IMR-90 (cell line): Measurements from ENCODE around the gene NCOA7. TPM values are rescaled to one million over a fixed set of nuclear protein-coding genes. Genes with fewer than 3 reads are reported as not detected.

Source experiments
- ATAC-seq: fragments of 200-7000 bp; cut with Tn5 transposase; 2 replicates; pipeline ENCODE4 v1.9.1; 2020; ENCODE audit warnings: low read depth, mild to moderate bottlenecking, moderate library complexity
- BruUV-seq: library from RNA; stranded (reverse); fragments of 400-500 nt; replicated peaks from 2 replicates; lab custom pipeline; 2021; lab: Mats Ljungman, UMichigan
- CTCF ChIA-PET: fragments of 300-600 bp; formaldehyde crosslinking; extraction: SDS; loops from one replicate; lab custom pipeline; 2021; ENCODE audit warnings: antibody characterized with exemption; lab: Yijun Ruan, JAX
- POLR2A ChIA-PET: fragments of 300-600 bp; sonication (Branson Sonifier 250); formaldehyde crosslinking; loops from one replicate; lab custom pipeline; 2022; ENCODE audit warnings: antibody characterized with exemption; ENCODE audit not compliant: unreplicated experiment; lab: Charles Lee
- DNase-seq: peaks from one replicate; pipeline ENCODE4 v3.0.0; 2013
- H2AFZ ChIP-seq: replicated peaks from 2 replicates; pipeline ENCODE3; 2013; ENCODE audit warnings: low read length, mild to moderate bottlenecking; ENCODE audit not compliant: poor library complexity
- H2AK5ac ChIP-seq: 2 replicates; pipeline ENCODE4 v1.6.1; 2013; ENCODE audit warnings: low read depth, low read length, inconsistent platforms
- H2AK9ac ChIP-seq: replicated peaks from 2 replicates; pipeline ENCODE3; 2013; ENCODE audit warnings: mild to moderate bottlenecking, low read depth, low read length, moderate library complexity; ENCODE audit not compliant: poor library complexity
- H2BK120ac ChIP-seq: 2 replicates; pipeline ENCODE4 v1.6.1; 2013; ENCODE audit warnings: low read depth, low read length, inconsistent platforms
- H2BK15ac ChIP-seq: 3 replicates; pipeline ENCODE4 v1.6.1; 2013; ENCODE audit warnings: low read depth, low read length, inconsistent platforms
- H2BK20ac ChIP-seq: 2 replicates; pipeline ENCODE4 v1.6.1; 2013; ENCODE audit warnings: low read depth, mild to moderate bottlenecking, inconsistent platforms, low read length, moderate library complexity
- H2BK5ac ChIP-seq: 2 replicates; pipeline ENCODE4 v1.6.1; 2013; ENCODE audit warnings: mild to moderate bottlenecking, low read depth, low read length, inconsistent platforms; ENCODE audit not compliant: poor library complexity, severe bottlenecking
- H3K14ac ChIP-seq: replicated peaks from 2 replicates; pipeline ENCODE4 v1.6.1; 2013; ENCODE audit warnings: low read depth, low read length, inconsistent platforms
- H3K18ac ChIP-seq: 2 replicates; pipeline ENCODE4 v1.6.1; 2013; ENCODE audit warnings: low read depth, low read length, control low read depth
- H3K23ac ChIP-seq: 2 replicates; pipeline ENCODE4 v1.6.1; 2013; ENCODE audit warnings: low read depth, low read length, inconsistent platforms
- H3K27ac ChIP-seq: 2 replicates; pipeline ENCODE4 v1.5.1; 2013; ENCODE audit warnings: mild to moderate bottlenecking, control low read depth, low read length; ENCODE audit not compliant: insufficient read depth
- H3K27me3 ChIP-seq: 2 replicates; pipeline ENCODE4 v1.6.1; 2013; ENCODE audit warnings: low read length; ENCODE audit not compliant: control insufficient read depth, insufficient read depth
- H3K36me3 ChIP-seq: 2 replicates; pipeline ENCODE4 v1.6.1; 2013; ENCODE audit warnings: low read length, mixed read lengths; ENCODE audit not compliant: control insufficient read depth, insufficient read depth
- H3K4ac ChIP-seq: 2 replicates; pipeline ENCODE4 v1.6.1; 2013; ENCODE audit warnings: low read depth, low read length, inconsistent platforms
- H3K4me1 ChIP-seq: 2 replicates; pipeline ENCODE4 v1.6.1; 2013; ENCODE audit warnings: low read length, mixed read lengths; ENCODE audit not compliant: control insufficient read depth, insufficient read depth
- H3K4me2 ChIP-seq: 2 replicates; pipeline ENCODE4 v1.6.1; 2013; ENCODE audit warnings: low read depth, mild to moderate bottlenecking, control low read depth, low read length, moderate library complexity
- H3K4me3 ChIP-seq: 2 replicates; pipeline ENCODE4 v1.5.1; 2013; ENCODE audit warnings: low read depth, mild to moderate bottlenecking, control low read depth, low read length, moderate library complexity; ENCODE audit not compliant: insufficient read depth
- H3K56ac ChIP-seq: 2 replicates; pipeline ENCODE4 v1.6.1; 2013; ENCODE audit warnings: low read length, inconsistent platforms; ENCODE audit not compliant: insufficient read depth; ENCODE audit errors: extremely low read depth
- H3K79me1 ChIP-seq, 2 experiments: 2 replicates each; pipeline ENCODE4 v1.6.1; 2013; ENCODE audit warnings: low read length in 2 of 2, inconsistent platforms in 1 of 2, low read depth in 1 of 2
- H3K9ac ChIP-seq: 2 replicates; pipeline ENCODE4 v1.6.1; 2013; ENCODE audit warnings: low read depth, low read length, control low read depth
- H3K9me1 ChIP-seq: 2 replicates; pipeline ENCODE4 v1.6.1; 2013; ENCODE audit warnings: low read length, inconsistent platforms; ENCODE audit not compliant: insufficient read depth
- H3K9me3 ChIP-seq: 2 replicates; pipeline ENCODE4 v1.6.1; 2013; ENCODE audit warnings: low read length; ENCODE audit not compliant: control insufficient read depth, insufficient read depth
- H4K20me1 ChIP-seq: 2 replicates; pipeline ENCODE4 v1.6.1; 2013; ENCODE audit warnings: low read length, inconsistent platforms; ENCODE audit not compliant: insufficient read depth
- H4K5ac ChIP-seq: 2 replicates; pipeline ENCODE4 v1.6.1; 2013; ENCODE audit warnings: mild to moderate bottlenecking, low read depth, low read length, control low read depth
- H4K8ac ChIP-seq, 2 experiments: 2 replicates each; pipeline ENCODE4 v1.6.1; 2013; ENCODE audit warnings: low read depth in 2 of 2, low read length in 2 of 2, control low read depth in 1 of 2, inconsistent platforms in 1 of 2
- H4K91ac ChIP-seq: 2 replicates; pipeline ENCODE4 v1.6.1; 2013; ENCODE audit warnings: low read depth, low read length, inconsistent platforms; ENCODE audit not compliant: insufficient read depth
- BHLHE40 ChIP-seq: fragments of 150-350 bp; IDR thresholded peaks from 2 replicates; pipeline ENCODE4 v1.6.1; 2016; ENCODE audit warnings: mild to moderate bottlenecking, low read depth, low read length
- WGBS, 2 experiments: methylation state at CpG; one replicate each; pipeline versions ENCODE4 v1.1.5 to v1.1.7; 2013; ENCODE audit warnings: missing lambda C conversion rate in 2 of 2; ENCODE audit not compliant: insufficient read length in 1 of 2; ENCODE audit errors: extremely low coverage in 2 of 2; 5-methylcytosine and 5-hydroxymethylcytosine counted together
- dilution Hi-C: fragments of 300-500 bp; cut with HindIII; formaldehyde crosslinking; loops from one replicate; pipeline ENCODE4 v1.14.3; 2018; ENCODE audit warnings: low sequenced_read_pairs; ENCODE audit not compliant: unreplicated experiment
- in situ Hi-C: fragments of 300-500 bp; cut with MboI; formaldehyde crosslinking; loops from 3 replicates; pipeline ENCODE4 v1.14.3; 2019; ENCODE audit warnings: low sequenced_read_pairs, inconsistent platforms, mixed read lengths
- intact Hi-C: fragments of 100-400 bp; cut with micrococcal nuclease; formaldehyde crosslinking; loops from 2 replicates; pipeline ENCODE4 v1.10.0; 2022
- polyA plus RNA-seq, 3 experiments: library from polyadenylated mRNA; depleted of rRNA; stranded (reverse); fragments of >200 nt; gene quantifications; 2 replicates each; pipeline ENCODE4 v1.2.3, GENCODE V29; 2012; ENCODE audit warnings: low replicate concordance in 1 of 3
- total RNA-seq: library from RNA; depleted of rRNA; stranded (reverse); fragments of >200 nt; gene quantifications from 2 replicates; pipeline ENCODE4 v1.2.3, GENCODE V29; 2012

Gene NCOA7
- total and polyA plus RNA-seq, 2 of the 4 experiments (the other 2 are of a cell fraction) = 12.6 to 12.9 TPM

- Histone ChIP-seq H3K36me3 (0 out of 2 replicates have a peak, but pooled peaks cover 1% of the 10 kb centered on the region), H4K91ac (peak overlapping the region; percentile 49), H3K4me2 (no peak overlapping the region), H3K27me3 (no peaks in the 10 kb centered on the region), H2BK120ac (0 out of 2 replicates have a peak overlapping the region, but pooled peaks have one; percentile 36), H3K14ac (peak overlapping the region; percentile 42), H3K79me1 (peaks cover 12 to 31% of the 10 kb centered on the region in 2 experiments; a peak in 3 of 4 replicates), H2AK5ac (peak overlapping the region; percentile 24; the same call in 1 of the 2 replicates), H3K56ac (no peak overlapping the region), H2BK5ac (no peak overlapping the region), H3K18ac (peak overlapping the region; percentile 95; the same call in 1 of the 2 replicates), H2AK9ac (peak overlapping the region; percentile 57), H4K8ac (no peak overlapping the region), H3K9me3 (no peaks in the 10 kb centered on the region), H2BK15ac (peak overlapping the region; percentile 18; the same call in 1 of the 3 replicates), H3K4me3 (no peak overlapping the region), H3K4me1 (peaks cover 21% of the 10 kb centered on the region), H3K27ac (no peak overlapping the region), H3K9me1 (peaks cover 11% of the 10 kb centered on the region), H2BK20ac (peak overlapping the region; percentile 15; the same call in 1 of the 2 replicates), H3K9ac (no peak overlapping the region), H2AFZ (no peak overlapping the region), H3K23ac (peak overlapping the region; percentile 37; the same call in 1 of the 2 replicates), H3K4ac (peak overlapping the region; percentile 28; the same call in 1 of the 2 replicates), H4K5ac (peak overlapping the region; percentile 65), H4K20me1 (no peaks in the 10 kb centered on the region; the same call in 1 of the 2 replicates)
- no TSS peak for BruUV-seq
- TF ChIP-seq BHLHE40 = no peak
- dilution Hi-C loops (no loop called here), in situ Hi-C loops (no loop called here), intact Hi-C loops (no loop called here)
- WGBS, 2 experiments = 100% methylated on average over 1 of the region's 5 CpGs; no CpG with 5 or more reads in 1 of the 2 experiments
- no peak for DNase-seq
- no peak for ATAC-seq
- POLR2A ChIA-PET = no interaction called here
- CTCF ChIA-PET = no interaction called here
Measured at GRCh38 chr6:125811259-125811658, 20.5 kb downstream of the NCOA7 start.
